ENCODE data around the gene PPP4R3A.
"Not testable (repeated sequence)": the region's sequence is repeated elsewhere in the genome, so short reads cannot be mapped to it uniquely, and the experiment has no call there.

The PPP4R3A gene

GRCh38 chr14:91503000-91503504 lies 7.1 kb downstream of the PPP4R3A start:
- DNase-seq: no peak

GRCh38 chr14:91501951-91502930 lies 7.9 kb downstream of the PPP4R3A start:
- DNase-seq: no peak

- no peak for DNase-seq
Observed at GRCh38 chr14:91501348-91501747, 8.8 kb downstream of the PPP4R3A start.

GRCh38 chr14:91496790-91497189 lies 13.3 kb downstream of the PPP4R3A start:
- no peak for DNase-seq

- DNase-seq: not testable (repeated sequence)
Observed at GRCh38 chr14:91494392-91495065, 15.6 kb downstream of the PPP4R3A start.

DNA sequence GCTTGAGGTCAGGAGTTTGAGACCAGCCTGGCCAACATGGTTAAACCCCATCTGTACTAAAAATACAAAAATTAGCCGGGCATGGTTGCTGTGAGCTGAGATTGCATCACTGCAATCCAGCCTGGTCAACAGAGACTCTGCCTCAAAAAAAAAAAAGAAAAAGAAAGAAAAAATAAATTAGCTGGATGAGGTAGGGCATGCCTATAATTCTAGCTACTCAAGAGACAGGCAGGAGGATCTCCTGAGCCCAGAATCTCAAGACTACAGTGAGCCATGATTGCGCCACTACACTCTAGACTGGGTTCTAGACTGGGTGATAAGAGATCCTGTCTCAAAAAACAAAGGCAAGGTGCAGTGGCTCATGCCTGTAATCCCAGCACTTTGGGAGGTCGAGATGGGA lies 16.9 kb downstream of the PPP4R3A start:
- DNase-seq: no peak

GRCh38 chr14:91484744-91485143 lies 25.4 kb downstream of the PPP4R3A start:
- no peak for DNase-seq

DNA sequence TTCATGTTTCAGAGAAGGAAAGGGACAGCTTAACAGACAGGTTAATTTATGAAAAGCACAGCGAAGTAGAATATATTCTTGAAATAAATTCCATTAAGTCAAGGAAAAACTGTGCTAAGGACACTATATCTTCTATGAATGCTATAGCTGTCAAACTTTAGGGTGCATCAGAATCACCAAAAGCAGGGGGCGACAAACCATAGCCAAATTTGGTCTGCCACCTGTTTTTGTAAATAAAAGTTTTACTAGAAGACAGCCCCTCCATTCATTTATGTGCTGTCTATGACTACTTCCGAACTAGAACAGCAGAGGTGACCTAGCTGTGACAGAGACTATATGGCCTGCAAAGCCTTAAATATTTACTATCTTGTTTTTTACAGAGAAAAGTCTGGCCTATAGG lies 25.9 kb downstream of the PPP4R3A start:
- DNase-seq: no peak

- no peak for DNase-seq
Observed at GRCh38 chr14:91482263-91483013, 27.7 kb downstream of the PPP4R3A start.

DNA sequence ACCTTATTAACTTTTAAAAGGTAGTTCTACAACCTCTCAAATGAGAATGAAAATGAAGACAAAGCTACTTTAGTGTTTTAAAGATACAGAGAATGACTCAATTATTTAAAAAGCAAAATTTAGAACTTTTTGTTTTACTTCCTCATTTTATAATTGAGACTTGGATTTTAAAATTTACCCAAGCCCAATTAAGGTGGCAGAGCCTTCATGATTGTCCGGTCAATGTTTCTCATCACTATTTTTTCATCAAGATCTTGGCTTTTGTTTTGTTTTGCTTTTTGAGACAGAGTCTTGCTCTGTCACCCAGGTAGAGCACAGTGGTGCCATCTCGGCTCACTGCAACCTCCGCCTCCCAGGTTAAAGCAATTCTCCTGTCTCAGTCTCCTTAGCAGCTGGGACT lies 32.7 kb downstream of the PPP4R3A start:
- DNase-seq: no peak

DNA sequence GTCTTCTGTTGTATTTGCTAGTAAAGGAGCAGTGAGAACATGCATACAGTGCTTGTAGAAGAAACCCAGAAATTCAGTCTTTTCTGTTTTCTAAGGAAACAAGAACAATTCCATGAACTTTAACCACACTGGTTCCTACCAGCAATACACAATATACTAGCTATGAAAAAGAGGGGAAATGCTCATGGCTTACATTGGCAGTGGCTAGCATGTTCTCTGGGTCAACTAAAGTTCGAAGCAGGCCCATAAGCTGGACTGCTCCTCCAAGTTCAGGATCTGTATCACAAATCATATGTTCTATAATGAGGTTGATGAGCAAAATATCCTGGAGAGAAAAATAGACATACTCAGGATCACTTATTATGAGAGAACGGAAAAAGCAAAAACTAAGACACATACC lies 37.1 kb downstream of the PPP4R3A start:
- DNase-seq: no peak

GRCh38 chr14:91470216-91470615 lies 39.9 kb downstream of the PPP4R3A start:
- no peak for DNase-seq

GRCh38 chr14:91466192-91466591 lies 43.9 kb downstream of the PPP4R3A start:
- no peak for DNase-seq

DNA sequence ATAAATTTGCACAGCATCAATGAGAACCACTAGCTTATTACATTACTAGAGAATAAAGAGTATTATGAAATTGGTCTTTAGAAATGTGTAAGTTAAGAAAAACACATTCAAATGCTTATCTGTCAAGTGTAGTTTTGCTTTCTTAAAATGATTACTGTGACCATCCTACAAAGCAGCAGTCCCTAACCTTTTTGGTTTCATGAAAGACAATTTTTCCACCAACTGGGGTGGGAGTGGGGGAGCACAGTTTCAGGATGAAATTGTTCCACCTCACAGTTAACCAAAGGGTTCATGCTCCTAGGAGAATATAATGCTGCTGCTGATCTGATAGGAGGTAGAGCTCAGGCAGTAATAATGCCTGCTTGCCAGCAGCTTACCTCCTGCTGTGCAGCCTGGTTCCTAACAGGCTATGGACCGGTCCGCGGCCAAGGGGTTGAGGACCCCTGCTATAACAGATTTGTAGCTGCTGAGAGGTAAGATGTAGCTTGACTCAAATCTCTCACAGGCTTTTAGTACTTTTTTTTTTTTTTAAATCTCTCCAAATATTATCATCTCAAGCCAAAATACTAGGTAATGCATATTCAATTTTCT lies 45.4 kb downstream of the PPP4R3A start:
- no peak for DNase-seq

GRCh38 chr14:91458612-91459011 lies 51.5 kb downstream of the PPP4R3A start:
- DNase-seq: no peak

GRCh38 chr14:91456283-91456682 lies 53.8 kb downstream of the PPP4R3A start:
- no peak for DNase-seq

DNA sequence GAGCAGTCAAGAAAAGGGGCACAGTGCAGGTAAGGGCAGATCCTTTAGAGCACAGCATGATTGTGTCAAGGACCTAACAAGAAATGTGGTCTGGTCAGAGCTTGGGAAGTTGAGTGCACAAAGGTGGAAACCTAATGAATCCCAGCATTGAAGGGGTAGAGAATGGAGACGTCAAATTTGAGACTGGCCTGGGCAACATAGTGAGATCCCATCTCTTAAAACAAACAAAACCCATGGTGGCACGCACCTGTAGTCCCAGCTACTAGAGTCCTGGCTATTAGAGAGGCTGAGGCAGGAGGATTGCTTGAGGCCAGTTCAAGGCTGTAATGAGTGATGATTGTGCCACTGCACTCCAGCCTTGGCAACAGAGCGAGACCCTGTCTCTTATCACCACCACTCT lies 55.5 kb downstream of the PPP4R3A start:
- no peak for DNase-seq

DNA sequence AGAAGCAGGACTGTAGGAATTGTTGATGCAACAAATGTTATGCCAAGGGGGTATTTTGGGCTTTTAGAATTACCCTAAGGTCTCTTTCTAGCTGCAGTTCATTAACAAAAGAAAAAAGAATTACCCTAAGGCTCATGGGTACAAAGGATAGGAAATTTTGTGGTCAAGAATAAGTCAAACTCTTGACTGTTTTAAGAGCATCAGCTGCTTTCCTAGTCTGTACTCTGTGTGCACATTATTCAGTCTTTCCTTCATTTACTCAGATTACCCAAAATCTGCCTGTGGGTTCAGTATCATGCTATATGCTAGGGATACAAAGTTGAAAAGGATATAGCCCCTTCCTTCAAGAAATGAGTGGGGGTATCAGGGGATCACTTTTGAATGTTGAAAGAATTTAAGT lies 56.0 kb downstream of the PPP4R3A start:
- no peak for DNase-seq

GRCh38 chr14:91453744-91454143 lies 56.4 kb downstream of the PPP4R3A start:
- no peak for DNase-seq

DNA sequence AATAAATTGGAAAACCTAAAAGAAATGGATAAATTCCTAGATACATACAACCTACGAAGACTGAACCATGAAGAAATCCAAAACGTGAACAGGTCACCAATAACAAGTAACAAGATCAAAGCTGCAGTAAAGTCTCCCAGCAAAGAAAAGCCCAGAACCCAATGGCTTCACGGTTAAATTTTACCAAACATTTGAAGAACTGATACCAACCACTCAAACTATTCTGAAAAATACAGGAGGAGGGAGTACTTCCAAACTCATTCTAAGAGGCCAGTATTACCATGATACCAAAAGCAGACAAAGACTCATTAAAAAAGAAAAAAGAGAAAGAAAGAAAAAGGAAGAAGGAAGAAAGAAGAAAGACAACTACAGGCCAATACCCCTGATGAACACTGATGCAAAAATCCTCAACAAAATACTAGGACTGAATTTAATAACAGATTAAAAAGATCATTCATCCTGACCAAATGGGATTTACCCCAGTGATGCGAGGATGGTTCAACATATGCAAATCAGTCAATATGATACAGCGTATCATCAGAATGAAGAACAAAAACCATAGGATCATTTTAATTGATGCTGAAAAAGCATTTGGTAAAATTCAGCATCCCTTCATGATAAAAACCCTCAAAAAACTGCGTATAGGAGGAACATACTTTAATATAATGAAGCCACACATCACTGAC lies 65.6 kb downstream of the PPP4R3A start:
- DNase-seq: no peak

- DNase-seq: no peak
Observed at GRCh38 chr14:91439345-91439744, 70.8 kb downstream of the PPP4R3A start.

DNA sequence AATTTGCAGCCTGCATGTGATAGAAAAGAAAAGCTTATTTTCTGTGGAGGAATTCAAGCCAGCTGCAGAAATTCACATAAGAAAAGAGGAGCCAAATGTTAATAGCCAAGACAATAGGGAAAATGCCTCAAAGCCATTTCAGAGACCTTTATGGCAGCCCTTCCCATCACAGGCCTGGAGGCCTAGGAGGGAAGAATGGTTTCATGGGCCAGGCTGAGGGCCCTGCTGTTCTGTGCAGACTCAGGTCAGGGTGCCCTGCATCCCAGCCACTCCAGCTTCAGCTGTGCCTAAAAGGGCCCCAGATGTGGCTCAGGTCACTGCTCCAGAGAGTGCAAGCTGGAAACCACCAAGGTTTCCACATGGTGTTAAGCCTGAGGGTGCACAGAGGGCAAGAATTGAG lies 71.3 kb downstream of the PPP4R3A start:
- no peak for DNase-seq

All from femur (tissue), 1 donor.